Sigmoid colon (tissue), 4 donors: Measurements from ENCODE around the gene SCUBE1.

Source experiments
- POLR2A ChIP-seq, 2 donors: fragments of 450-650 bp; IDR thresholded peaks; one replicate each; pipeline ENCODE4 v1.6.1; 2016; ENCODE audit warnings: antibody characterized with exemption in 2 of 2, mild to moderate bottlenecking in 2 of 2, moderate library complexity in 2 of 2
- POLR2AphosphoS5 ChIP-seq, 4 donors: sonication (generic); formaldehyde crosslinking; IDR thresholded peaks; one replicate each; pipeline ENCODE4 v1.6.1; 2017; ENCODE audit warnings: antibody characterized with exemption in 4 of 4
- TF ChIP-seq, protein P1 (sequence below), 4 experiments: fragments of 450-650 bp in 3 of 4; fragments of 200-600 bp in 1 of 4; IDR thresholded peaks; one replicate each; pipeline ENCODE4 v1.5.1; 2016 to 2019; ENCODE audit warnings: antibody characterized with exemption in 4 of 4, mild to moderate bottlenecking in 3 of 4, moderate library complexity in 2 of 4

DNA sequence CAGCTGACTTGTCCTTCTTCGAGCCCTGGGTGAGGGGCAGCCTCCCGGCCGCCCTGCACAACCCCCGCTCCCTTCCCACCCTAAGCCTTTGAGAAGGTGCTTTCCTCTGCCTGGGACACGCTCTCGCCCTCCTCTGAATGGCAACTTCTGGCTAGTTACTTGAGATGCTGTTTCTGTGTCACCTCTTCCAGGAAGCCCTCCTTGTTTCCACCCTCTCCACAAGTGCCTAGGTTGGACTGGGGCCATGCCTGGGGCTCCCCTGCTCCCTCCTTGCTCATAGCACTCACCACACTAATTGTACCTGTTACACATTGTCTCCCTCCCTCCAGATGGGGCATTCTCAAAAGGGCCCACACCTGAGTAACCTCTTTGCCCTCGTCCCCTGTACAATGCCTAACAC, 72.2 kb downstream of the SCUBE1 start:
- TF ChIP-seq POLR2A (IDR thresholded peaks at IDR 0.05) (no peak), POLR2AphosphoS5 (IDR thresholded peaks at IDR 0.05) (no peak)
- TF ChIP-seq, protein P1, sequence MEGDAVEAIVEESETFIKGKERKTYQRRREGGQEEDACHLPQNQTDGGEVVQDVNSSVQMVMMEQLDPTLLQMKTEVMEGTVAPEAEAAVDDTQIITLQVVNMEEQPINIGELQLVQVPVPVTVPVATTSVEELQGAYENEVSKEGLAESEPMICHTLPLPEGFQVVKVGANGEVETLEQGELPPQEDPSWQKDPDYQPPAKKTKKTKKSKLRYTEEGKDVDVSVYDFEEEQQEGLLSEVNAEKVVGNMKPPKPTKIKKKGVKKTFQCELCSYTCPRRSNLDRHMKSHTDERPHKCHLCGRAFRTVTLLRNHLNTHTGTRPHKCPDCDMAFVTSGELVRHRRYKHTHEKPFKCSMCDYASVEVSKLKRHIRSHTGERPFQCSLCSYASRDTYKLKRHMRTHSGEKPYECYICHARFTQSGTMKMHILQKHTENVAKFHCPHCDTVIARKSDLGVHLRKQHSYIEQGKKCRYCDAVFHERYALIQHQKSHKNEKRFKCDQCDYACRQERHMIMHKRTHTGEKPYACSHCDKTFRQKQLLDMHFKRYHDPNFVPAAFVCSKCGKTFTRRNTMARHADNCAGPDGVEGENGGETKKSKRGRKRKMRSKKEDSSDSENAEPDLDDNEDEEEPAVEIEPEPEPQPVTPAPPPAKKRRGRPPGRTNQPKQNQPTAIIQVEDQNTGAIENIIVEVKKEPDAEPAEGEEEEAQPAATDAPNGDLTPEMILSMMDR (IDR thresholded peaks at IDR 0.05), result no peak
